Naive thymus-derived CD4-positive, alpha-beta T cell (primary cell): ENCODE data around the gene OR10A3. TPM values are rescaled to one million over a fixed set of nuclear protein-coding genes. Genes with fewer than 3 reads are reported as not detected.
"Not testable (repeated sequence)": the region's sequence is repeated elsewhere in the genome, so short reads cannot be mapped to it uniquely, and the experiment has no call there.

Experiments used
- ATAC-seq: fragments of 150-1000 bp; cut with Tn5 transposase; 2 replicates; pipeline ENCODE4 v1.10.0; 2021; ENCODE audit warnings: mild to moderate bottlenecking, moderate library complexity
- CTCF ChIA-PET: fragments of 350-600 bp; sonication (Branson Sonifier 250); formaldehyde crosslinking; loops from one replicate; lab custom pipeline; 2021; ENCODE audit warnings: antibody characterized with exemption; lab: Charles Lee
- POLR2A ChIA-PET: fragments of 350-600 bp; sonication (Branson Sonifier 250); formaldehyde crosslinking; loops from one replicate; lab custom pipeline; 2021; ENCODE audit warnings: antibody characterized with exemption, inconsistent platforms; lab: Charles Lee
- DNase-seq, 9 donors: peaks; one replicate each; pipeline versions ENCODE4 v3.0.0 to v3.0.0-alpha.2; 2020 to 2022; ENCODE audit warnings: mixed read lengths in 1 of 9
- H3K27ac ChIP-seq: one replicate; pipeline ENCODE4 v1.7.0; 2013; ENCODE audit warnings: mild to moderate bottlenecking, low read depth, low read length, moderate library complexity
- H3K27me3 ChIP-seq, 2 donors: one replicate each; pipeline ENCODE4 v1.7.0; 2013; ENCODE audit warnings: low read length in 2 of 2, mild to moderate bottlenecking in 2 of 2, moderate library complexity in 2 of 2; ENCODE audit not compliant: control insufficient read depth in 2 of 2, insufficient read depth in 2 of 2
- H3K36me3 ChIP-seq, 3 experiments: 1 replicate in 2 of 3; 2 replicates in 1 of 3; pipeline ENCODE4 v1.7.0; 2013; ENCODE audit warnings: low read length in 3 of 3, mild to moderate bottlenecking in 3 of 3, moderate library complexity in 1 of 3; ENCODE audit not compliant: insufficient read depth in 3 of 3, control insufficient read depth in 2 of 3
- H3K4me1 ChIP-seq, 2 donors: one replicate each; pipeline ENCODE4 v1.7.0; 2013; ENCODE audit warnings: low read length in 2 of 2, mild to moderate bottlenecking in 2 of 2, moderate library complexity in 1 of 2; ENCODE audit not compliant: control insufficient read depth in 2 of 2, insufficient read depth in 2 of 2
- H3K4me3 ChIP-seq: 2 replicates; pipeline ENCODE4 v1.7.0; 2013; ENCODE audit warnings: mild to moderate bottlenecking, low read length
- H3K9me3 ChIP-seq, 3 experiments: 1 replicate in 2 of 3; 2 replicates in 1 of 3; pipeline ENCODE4 v1.7.0; 2013; ENCODE audit warnings: low read length in 3 of 3; ENCODE audit not compliant: control insufficient read depth in 2 of 3
- H3K27ac Mint-ChIP-seq, 9 donors: one replicate each; pipeline ENCODE4 v1.8.0; 2020 to 2022; ENCODE audit warnings: mixed read lengths in 9 of 9, mild to moderate bottlenecking in 8 of 9, moderate library complexity in 5 of 9, inconsistent platforms in 2 of 9
- H3K27me3 Mint-ChIP-seq, 5 donors: one replicate each; pipeline ENCODE4 v1.8.0; 2021 to 2022; ENCODE audit warnings: mixed read lengths in 5 of 5, mild to moderate bottlenecking in 1 of 5
- H3K36me3 Mint-ChIP-seq, 5 donors: one replicate each; pipeline ENCODE4 v1.8.0; 2020 to 2022; ENCODE audit warnings: mixed read lengths in 5 of 5, mild to moderate bottlenecking in 3 of 5, inconsistent platforms in 1 of 5
- H3K4me1 Mint-ChIP-seq, 7 donors: one replicate each; pipeline ENCODE4 v1.8.0; 2020 to 2022; ENCODE audit warnings: mixed read lengths in 7 of 7, mild to moderate bottlenecking in 3 of 7, inconsistent platforms in 1 of 7
- H3K4me3 Mint-ChIP-seq, 10 donors: one replicate each; pipeline ENCODE4 v1.8.0; 2020 to 2022; ENCODE audit warnings: mild to moderate bottlenecking in 10 of 10, mixed read lengths in 10 of 10, moderate library complexity in 6 of 10, inconsistent platforms in 2 of 10
- H3K9me3 Mint-ChIP-seq, 11 donors: one replicate each; pipeline ENCODE4 v1.8.0; 2020 to 2022; ENCODE audit warnings: mixed read lengths in 11 of 11, mild to moderate bottlenecking in 4 of 11, inconsistent platforms in 1 of 11, moderate library complexity in 1 of 11
- intact Hi-C, 2 donors: fragments of 100-400 bp; cut with micrococcal nuclease; formaldehyde crosslinking; loops; one replicate each; pipeline ENCODE4 v1.15.1; 2023
- polyA plus RNA-seq, 2 donors: library from polyadenylated mRNA; unstranded; fragments of 300-500 nt; fragmentation: Illumina TruSeq; gene quantifications; one replicate each; pipeline ENCODE4 v1.2.3, GENCODE V29; 2021
- total RNA-seq, 6 experiments: library from RNA in 5 of 6; stranded (reverse) in 5 of 6; gene quantifications; 1 replicate in 5 of 6; 2 replicates in 1 of 6; pipeline ENCODE4 v1.2.3 and lab custom pipeline; 2021 to 2026

Gene OR10A3
- total RNA-seq = not detected
- polyA plus RNA-seq = not detected
- not detected for total RNA-seq (lab: John Stamatoyannopoulos, UW)

GRCh38 chr11:7941608-7942007, at the start of gene OR10A3:
TSS of gene OR10A3 (minus strand) at chr11:7941708. CDS start at chr11:7939520, 2,188 bp downstream.
- ATAC-seq (no peak), DNase-seq (no peak)
- H3K27ac Mint-ChIP-seq = no peak within 1 kb of the TSS
- Histone ChIP-seq H3K4me1 (no peaks in the 10 kb centered on the region), H3K27me3 (no peaks in the 10 kb centered on the region), H3K27ac (no peak within 1 kb of the TSS), H3K9me3 (peaks cover 0 to 22% (median 4%) of the 10 kb centered on the region in 3 experiments), H3K36me3 (no peaks in the 10 kb centered on the region), H3K4me3 (no peak within 1 kb of the TSS)
- ChIA-PET POLR2A (no interaction called here), CTCF (no interaction called here)
- peaks cover 0 to 6% (median 0%) of the 10 kb centered on the region in 5 donors for H3K36me3 Mint-ChIP-seq
- no peaks in the 10 kb centered on the region for H3K4me1 Mint-ChIP-seq
- peaks cover 2 to 28% (median 16%) of the 10 kb centered on the region in 5 donors for H3K27me3 Mint-ChIP-seq
- no peak within 1 kb of the TSS for H3K4me3 Mint-ChIP-seq
- intact Hi-C loops = no loop called here
- H3K9me3 Mint-ChIP-seq = peaks cover 8 to 39% (median 22%) of the 10 kb centered on the region in 11 donors

- Histone ChIP-seq H3K36me3 (peaks cover 0 to 29% (median 6%) of the 10 kb centered on the region in 3 experiments), H3K27ac (peak overlapping the region; percentile 78), H3K4me1 (peaks cover 20 to 31% of the 10 kb centered on the region in 2 donors), H3K4me3 (peak overlapping the region; percentile 70)
- not testable (repeated sequence) for H3K27me3 ChIP-seq, H3K9me3 Mint-ChIP-seq, H3K9me3 ChIP-seq, H3K27me3 Mint-ChIP-seq, DNase-seq
- Mint-ChIP-seq H3K4me3 (peak overlapping the region; percentile 85 to 99 (median 92)), H3K27ac (peak overlapping the region; percentile 77 to 100 (median 96)), H3K36me3 (peaks cover 0 to 21% (median 10%) of the 10 kb centered on the region in 5 donors), H3K4me1 (peaks cover 29 to 66% (median 49%) of the 10 kb centered on the region in 7 donors)
- intact Hi-C loops = loop anchor here (1.0 to 10.0 kb wide), 15 partner anchors 31 to 1753 kb away; partner anchors contain the start of genes FHIP1B (in 2 of the 2), PPFIBP2 (in 2 of the 2), RPL27A (in 2 of the 2) and TRIM66 (in 2 of the 2)
- ChIA-PET POLR2A (interaction anchor here (1.0 to 2.1 kb wide), 5 partner anchors 7 to 695 kb away, joined by 4 to 9 read pairs (median 6); partner anchors contain the start of genes RPL27A and TRIM66), CTCF (interaction anchor here (0.8 to 2.0 kb wide), 5 partner anchors 19 to 112 kb away, joined by 3 to 25 read pairs (median 3); no protein-coding TSS in a partner anchor)
- peak; percentile 13 for ATAC-seq
Observed at GRCh38 chr11:7987560-7987883, 46.0 kb upstream of the OR10A3 start.

GRCh38 chr11:7986768-7987559, 45.5 kb upstream of the OR10A3 start, which contains the start of gene EIF3F:
TSS of gene EIF3F (plus strand) at chr11:7987337. CDS start at chr11:7987353, 16 bp downstream.
- Mint-ChIP-seq H3K27me3 (no peaks in the 10 kb centered on the region), H3K4me3 (peak within 1 kb of the TSS; percentile 85 to 99 (median 92)), H3K4me1 (peaks cover 29 to 64% (median 49%) of the 10 kb centered on the region in 7 donors), H3K36me3 (peaks cover 0 to 17% (median 10%) of the 10 kb centered on the region in 5 donors), H3K27ac (peak within 1 kb of the TSS; percentile 88 to 100 (median 97)), H3K9me3 (no peaks in the 10 kb centered on the region)
- H3K27me3 ChIP-seq = no peaks in the 10 kb centered on the region
- ChIA-PET POLR2A (interaction anchor here (0.9 to 2.1 kb wide), 8 partner anchors 8 to 701 kb away, joined by 3 to 9 read pairs (median 4); partner anchors contain the start of genes RPL27A and TRIM66), CTCF (interaction anchor here (0.5 to 2.0 kb wide), 7 partner anchors 20 to 423 kb away, joined by 3 to 25 read pairs (median 3); no protein-coding TSS in a partner anchor)
- intact Hi-C loops = loop anchor here (1.0 to 10.0 kb wide), 15 partner anchors 31 to 1752 kb away; partner anchors contain the start of genes FHIP1B (in 2 of the 2), PPFIBP2 (in 2 of the 2), RPL27A (in 2 of the 2) and TRIM66 (in 2 of the 2)
- H3K27ac ChIP-seq = peak within 1 kb of the TSS; percentile 78
- ATAC-seq (peak; percentile 98), DNase-seq (peak; percentile 64 to 98 (median 95))
- H3K36me3 ChIP-seq = peaks cover 0 to 23% (median 6%) of the 10 kb centered on the region in 3 experiments
- no peaks in the 10 kb centered on the region for H3K9me3 ChIP-seq
- H3K4me1 ChIP-seq = peaks cover 20 to 31% of the 10 kb centered on the region in 2 donors
- peak within 1 kb of the TSS; percentile 70 for H3K4me3 ChIP-seq

- Mint-ChIP-seq H3K36me3 (peaks cover 0 to 3% (median 0%) of the 10 kb centered on the region in 5 donors), H3K27ac (no peak overlapping the region), H3K27me3 (no peaks in the 10 kb centered on the region), H3K4me1 (peaks cover 16 to 38% (median 27%) of the 10 kb centered on the region in 7 donors), H3K4me3 (peak overlapping the region in 1 of 10 donors; percentile 29), H3K9me3 (no peaks in the 10 kb centered on the region)
- no peaks in the 10 kb centered on the region for H3K9me3 ChIP-seq
- H3K4me3 ChIP-seq = no peak overlapping the region
- intact Hi-C loops = loop anchor here (10.0 kb wide), 2 partner anchors 289 to 1749 kb away; partner anchors contain the start of genes CNGA4 (in 1 of the 2) and FHIP1B (in 1 of the 2)
- DNase-seq (no peak), ATAC-seq (no peak)
- ChIA-PET CTCF (interaction anchor here (1.0 kb wide), 1 partner anchor 91 kb away, joined by 3 read pairs; no protein-coding TSS in a partner anchor), POLR2A (no interaction called here)
- peaks cover 0 to 10% (median 0%) of the 10 kb centered on the region in 3 experiments for H3K36me3 ChIP-seq
- no peak overlapping the region for H3K27ac ChIP-seq
- peaks cover 17 to 25% of the 10 kb centered on the region in 2 donors for H3K4me1 ChIP-seq
- H3K27me3 ChIP-seq = no peaks in the 10 kb centered on the region
Observed at GRCh38 chr11:7983832-7984590, 42.5 kb upstream of the OR10A3 start.

GRCh38 chr11:7982582-7983119, 41.1 kb upstream of the OR10A3 start:
- intact Hi-C loops = loop anchor here (10.0 kb wide), 2 partner anchors 288 to 1748 kb away; partner anchors contain the start of genes CNGA4 (in 1 of the 2) and FHIP1B (in 1 of the 2)
- CTCF ChIA-PET = no interaction called here
- no peak for DNase-seq
- Histone ChIP-seq H3K9me3 (no peaks in the 10 kb centered on the region), H3K4me3 (no peak overlapping the region), H3K27ac (no peak overlapping the region), H3K4me1 (peaks cover 4 to 11% of the 10 kb centered on the region in 2 donors), H3K27me3 (no peaks in the 10 kb centered on the region), H3K36me3 (peaks cover 0 to 4% (median 0%) of the 10 kb centered on the region in 3 experiments)
- Mint-ChIP-seq H3K4me3 (no peak overlapping the region), H3K9me3 (no peaks in the 10 kb centered on the region), H3K27me3 (no peaks in the 10 kb centered on the region), H3K4me1 (peaks cover 7 to 25% (median 15%) of the 10 kb centered on the region in 7 donors), H3K36me3 (no peaks in the 10 kb centered on the region), H3K27ac (no peak overlapping the region)
- no peak for ATAC-seq
- POLR2A ChIA-PET = no interaction called here
